LoVo (cell line): ENCODE measurements around the gene KCTD17.

Experiments used
- DNase-seq: peaks from one replicate; pipeline ENCODE4 v3.0.0-alpha.2; 2016; ENCODE audit warnings: low spot score

KCTD17 gene

GRCh38 chr22:37020192-37020479, 31.4 kb upstream of the KCTD17 start:
- DNase-seq = peak; percentile 45

- DNase-seq = no peak
These were observed 30.5 kb upstream of the KCTD17 start for GRCh38 chr22:37021041-37021440.

GRCh38 chr22:37021710-37022482, 29.6 kb upstream of the KCTD17 start:
- DNase-seq = peak; percentile 33

GRCh38 chr22:37022483-37023337, 28.8 kb upstream of the KCTD17 start:
- no peak for DNase-seq

GRCh38 chr22:37023743-37024338, 27.7 kb upstream of the KCTD17 start:
- DNase-seq = no peak

GRCh38 chr22:37024339-37025157, 27.0 kb upstream of the KCTD17 start:
- no peak for DNase-seq

- no peak for DNase-seq
These were observed 26.0 kb upstream of the KCTD17 start for GRCh38 chr22:37025500-37026070.

GRCh38 chr22:37026325-37026724, 25.2 kb upstream of the KCTD17 start:
- DNase-seq = no peak

- DNase-seq = no peak
These were observed 24.0 kb upstream of the KCTD17 start for GRCh38 chr22:37027556-37027955.

- DNase-seq = no peak
These were observed 22.6 kb upstream of the KCTD17 start for GRCh38 chr22:37028692-37029674.

- no peak for DNase-seq
These were observed 20.8 kb upstream of the KCTD17 start for GRCh38 chr22:37030560-37031281.

GRCh38 chr22:37032134-37032534, 19.4 kb upstream of the KCTD17 start:
- no peak for DNase-seq

- peak; percentile 87 for DNase-seq
These were observed 18.7 kb upstream of the KCTD17 start for GRCh38 chr22:37032535-37033460.

- no peak for DNase-seq
These were observed 17.7 kb upstream of the KCTD17 start for GRCh38 chr22:37033605-37034430.

GRCh38 chr22:37036655-37037377, 14.7 kb upstream of the KCTD17 start:
- DNase-seq = no peak

GRCh38 chr22:37037669-37038068, 13.9 kb upstream of the KCTD17 start:
- DNase-seq = no peak

GRCh38 chr22:37039466-37039865, 12.1 kb upstream of the KCTD17 start:
- no peak for DNase-seq
